Measurements from ENCODE around the gene OR5K4. TPM values are rescaled to one million over a fixed set of nuclear protein-coding genes. Genes with fewer than 3 reads are reported as not detected.

OR5K4 gene
- total RNA-seq, 2 donors from 2014 or later, result not detected

- no peaks in the 10 kb centered on the region for H3K27me3 ChIP-seq
- no peak overlapping the region for H3K4me3 ChIP-seq
- peaks cover 0 to 28% of the 10 kb centered on the region in 2 donors for H3K9me3 ChIP-seq
- no peak for DNase-seq (ENCODE audit: low spot score)
- no peak for TF ChIP-seq CTCF (IDR thresholded peaks at IDR 0.05)
- no peak overlapping the region for H3K27ac ChIP-seq
- no peaks in the 10 kb centered on the region for H3K4me1 ChIP-seq
- no peaks in the 10 kb centered on the region for H3K36me3 ChIP-seq
Measured at GRCh38 chr3:98359993-98360675, 6.5 kb downstream of the OR5K4 start.

- Histone ChIP-seq H3K27ac (no peak overlapping the region), H3K9me3 (peaks cover 0 to 28% of the 10 kb centered on the region in 2 donors), H3K4me3 (no peak overlapping the region), H3K27me3 (no peaks in the 10 kb centered on the region), H3K4me1 (no peaks in the 10 kb centered on the region), H3K36me3 (no peaks in the 10 kb centered on the region)
- TF ChIP-seq CTCF (IDR thresholded peaks at IDR 0.05), result no peak
- DNase-seq (ENCODE audit: low spot score), result no peak
Measured at GRCh38 chr3:98360681-98361080, 7.0 kb downstream of the OR5K4 start.

GRCh38 chr3:98361289-98361688, 7.6 kb downstream of the OR5K4 start:
- H3K36me3 ChIP-seq, result no peaks in the 10 kb centered on the region
- peaks cover 0 to 28% of the 10 kb centered on the region in 2 donors for H3K9me3 ChIP-seq
- no peaks in the 10 kb centered on the region for H3K4me1 ChIP-seq
- no peak overlapping the region for H3K4me3 ChIP-seq
- no peak for DNase-seq (ENCODE audit: low spot score)
- H3K27me3 ChIP-seq, result no peaks in the 10 kb centered on the region
- no peak for TF ChIP-seq CTCF (IDR thresholded peaks at IDR 0.05)
- no peak overlapping the region for H3K27ac ChIP-seq

- Histone ChIP-seq H3K4me1 (no peaks in the 10 kb centered on the region), H3K27me3 (no peaks in the 10 kb centered on the region), H3K4me3 (no peak overlapping the region), H3K9me3 (no peaks in the 10 kb centered on the region), H3K27ac (no peak overlapping the region), H3K36me3 (no peaks in the 10 kb centered on the region)
- no peak for DNase-seq (ENCODE audit: low spot score)
- TF ChIP-seq CTCF (IDR thresholded peaks at IDR 0.05), result no peak
Measured at GRCh38 chr3:98367464-98368246, 14.0 kb downstream of the OR5K4 start.

GRCh38 chr3:98371186-98371585, 17.5 kb downstream of the OR5K4 start:
- H3K4me3 ChIP-seq, result no peak overlapping the region
- no peaks in the 10 kb centered on the region for H3K4me1 ChIP-seq
- no peaks in the 10 kb centered on the region for H3K36me3 ChIP-seq
- TF ChIP-seq CTCF (IDR thresholded peaks at IDR 0.05), result no peak
- H3K27ac ChIP-seq, result no peak overlapping the region
- H3K9me3 ChIP-seq, result no peaks in the 10 kb centered on the region
- DNase-seq (ENCODE audit: low spot score), result no peak
- no peaks in the 10 kb centered on the region for H3K27me3 ChIP-seq
